ENCODE data around the gene PDE4D.

The PDE4D gene

DNA sequence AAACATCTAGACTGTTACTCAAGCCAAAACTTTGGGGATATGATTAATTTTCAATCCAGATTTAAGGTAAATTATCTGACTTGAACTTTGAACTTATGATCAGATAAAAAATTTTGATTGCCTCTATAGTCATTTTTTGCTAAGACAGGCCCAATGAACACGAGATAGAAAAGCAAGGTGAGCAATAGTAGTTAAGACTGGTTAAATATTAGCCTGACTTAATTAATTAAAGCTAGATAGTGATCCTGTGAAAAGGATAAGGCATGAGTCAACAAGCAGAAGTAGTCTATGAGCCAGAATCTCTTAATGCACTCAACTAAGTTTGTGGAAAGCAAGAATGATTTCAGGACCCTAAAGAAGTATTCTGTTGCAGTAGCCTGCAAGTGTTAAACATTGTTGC, 66.5 kb downstream of the PDE4D start:
- no peak for DNase-seq (ENCODE audit: low read depth)
- H3K4me3 ChIP-seq (ENCODE audit: low read length) = no peak overlapping the region
- no peak for TF ChIP-seq CTCF (IDR thresholded peaks at IDR 0.05; ENCODE audit: insufficient read depth, low read depth, low read length, missing control alignments)

GRCh38 chr5:59823420-59823819, 70.1 kb downstream of the PDE4D start:
- H3K4me3 ChIP-seq (ENCODE audit: low read length) = no peak overlapping the region
- DNase-seq (ENCODE audit: low read depth) = no peak
- no peak for TF ChIP-seq CTCF (IDR thresholded peaks at IDR 0.05; ENCODE audit: insufficient read depth, low read depth, low read length, missing control alignments)

DNA sequence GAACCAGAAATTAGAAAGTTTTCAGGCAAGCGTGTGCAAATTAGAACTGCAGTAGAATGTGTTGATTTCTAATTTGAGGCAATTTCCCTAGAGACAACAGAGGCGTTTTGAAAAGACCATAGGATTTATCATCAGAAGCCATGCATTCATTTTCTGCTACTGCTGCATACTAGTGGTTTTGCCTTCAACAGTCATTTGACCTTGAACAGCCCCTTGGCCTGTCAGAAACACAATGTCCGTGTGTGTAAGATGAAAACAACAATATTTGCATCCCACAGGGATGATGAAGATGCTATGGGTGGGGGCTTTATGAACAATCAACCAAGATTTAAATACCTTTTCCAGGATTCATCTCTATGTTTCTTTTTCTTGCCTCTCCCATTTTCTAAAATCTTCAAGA, 73.7 kb downstream of the PDE4D start:
- DNase-seq (ENCODE audit: low read depth) = no peak
- no peak for TF ChIP-seq CTCF (IDR thresholded peaks at IDR 0.05; ENCODE audit: insufficient read depth, low read depth, low read length, missing control alignments)

DNA sequence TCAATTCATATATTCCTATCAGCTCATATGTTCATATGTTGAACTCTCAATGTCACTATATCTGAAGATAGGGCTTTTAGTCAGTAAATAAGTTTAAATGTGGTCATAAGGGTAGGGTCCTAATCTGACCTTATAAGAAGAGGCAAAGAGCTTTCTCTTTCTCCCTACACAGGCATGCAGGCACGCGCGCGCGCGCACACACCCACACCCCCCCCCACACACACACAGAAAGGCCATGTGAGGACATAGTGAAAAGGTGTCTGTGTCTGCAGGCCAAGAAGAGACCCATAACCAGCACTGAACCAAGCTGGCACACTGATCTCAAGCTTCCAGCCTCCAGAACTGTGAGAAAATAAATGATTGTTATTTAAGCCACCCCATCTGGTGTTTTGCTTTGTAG, 76.0 kb downstream of the PDE4D start:
- no peak overlapping the region for H3K4me3 ChIP-seq (ENCODE audit: low read length)
- no peak for DNase-seq (ENCODE audit: low read depth)
- no peak for TF ChIP-seq CTCF (IDR thresholded peaks at IDR 0.05; ENCODE audit: insufficient read depth, low read depth, low read length, missing control alignments)

More for the DNA sequence above, 73.7 kb downstream of the PDE4D start:
- no peak overlapping the region for H3K4me3 ChIP-seq (ENCODE audit: low read length)

GRCh38 chr5:59816654-59817300, 76.7 kb downstream of the PDE4D start:
- no peak for DNase-seq (ENCODE audit: low read depth)
- no peak overlapping the region for H3K4me3 ChIP-seq (ENCODE audit: low read length)
- no peak for TF ChIP-seq CTCF (IDR thresholded peaks at IDR 0.05; ENCODE audit: insufficient read depth, low read depth, low read length, missing control alignments)

- DNase-seq (ENCODE audit: low read depth) = no peak
- no peak for TF ChIP-seq CTCF (IDR thresholded peaks at IDR 0.05; ENCODE audit: insufficient read depth, low read depth, low read length, missing control alignments)
Observed at GRCh38 chr5:59814537-59814872, 79.0 kb downstream of the PDE4D start.

More at GRCh38 chr5:59814537-59814872, 79.0 kb downstream of the PDE4D start:
- no peak overlapping the region for H3K4me3 ChIP-seq (ENCODE audit: low read length)

Measured in epithelial cell of esophagus (primary cell).